PFSK-1 (cell line): ENCODE results near the gene CTNNA3.

ENCODE experiments used
- FOXP2 ChIP-seq: optimal IDR thresholded peaks from 2 replicates; pipeline ENCODE3; 2011; ENCODE audit warnings: borderline replicate concordance, control low read depth, inconsistent platforms; ENCODE audit not compliant: insufficient read depth; ENCODE audit errors: extremely low read length, extremely low read depth
- POLR2AphosphoS5 ChIP-seq: IDR thresholded peaks from 2 replicates; pipeline ENCODE4 v1.6.1; 2012; ENCODE audit warnings: low read depth, mild to moderate bottlenecking, control low read depth, low read length, moderate library complexity
- SIN3A ChIP-seq: IDR thresholded peaks from 2 replicates; pipeline ENCODE4 v1.6.1; 2012; ENCODE audit warnings: mild to moderate bottlenecking, low read length, moderate library complexity, borderline replicate concordance; ENCODE audit not compliant: insufficient read depth
- TAF1 ChIP-seq: IDR thresholded peaks from 2 replicates; pipeline ENCODE4 v1.6.1; 2012; ENCODE audit warnings: low read length, control low read depth, borderline replicate concordance; ENCODE audit not compliant: insufficient read depth
- TF ChIP-seq, protein P1 (sequence below), 2 experiments: IDR thresholded peaks; 2 replicates each; pipeline versions ENCODE4 v1.6.1 to v1.8.0; 2011 to 2012; ENCODE audit warnings: low read depth in 2 of 2, low read length in 2 of 2, control low read depth in 1 of 2, inconsistent platforms in 1 of 2, mild to moderate bottlenecking in 1 of 2, moderate library complexity in 1 of 2; ENCODE audit not compliant: insufficient read depth in 1 of 2

The CTNNA3 gene

DNA sequence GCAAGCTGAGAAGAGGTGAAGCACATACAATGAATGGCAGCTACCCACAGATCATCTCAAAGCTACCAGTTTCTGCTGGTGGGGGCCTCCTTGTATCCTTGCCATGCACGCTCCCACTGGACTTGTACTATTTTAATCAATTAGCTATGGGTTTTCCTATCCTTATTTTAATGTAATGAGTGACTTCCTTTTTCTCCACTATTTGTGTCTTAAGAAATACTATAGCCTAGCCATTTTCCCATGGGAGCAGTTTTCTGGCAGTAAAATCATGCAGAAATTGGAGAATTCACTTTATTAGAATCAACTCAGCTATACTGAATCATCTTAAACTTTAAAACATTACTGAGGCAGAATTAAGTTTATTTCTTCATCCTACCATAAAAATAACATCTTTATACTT lies 73.5 kb downstream of the CTNNA3 start:
- TF ChIP-seq SIN3A (no peak), POLR2AphosphoS5 (no peak), TAF1 (no peak), FOXP2 (no peak)
- TF ChIP-seq, protein P1, sequence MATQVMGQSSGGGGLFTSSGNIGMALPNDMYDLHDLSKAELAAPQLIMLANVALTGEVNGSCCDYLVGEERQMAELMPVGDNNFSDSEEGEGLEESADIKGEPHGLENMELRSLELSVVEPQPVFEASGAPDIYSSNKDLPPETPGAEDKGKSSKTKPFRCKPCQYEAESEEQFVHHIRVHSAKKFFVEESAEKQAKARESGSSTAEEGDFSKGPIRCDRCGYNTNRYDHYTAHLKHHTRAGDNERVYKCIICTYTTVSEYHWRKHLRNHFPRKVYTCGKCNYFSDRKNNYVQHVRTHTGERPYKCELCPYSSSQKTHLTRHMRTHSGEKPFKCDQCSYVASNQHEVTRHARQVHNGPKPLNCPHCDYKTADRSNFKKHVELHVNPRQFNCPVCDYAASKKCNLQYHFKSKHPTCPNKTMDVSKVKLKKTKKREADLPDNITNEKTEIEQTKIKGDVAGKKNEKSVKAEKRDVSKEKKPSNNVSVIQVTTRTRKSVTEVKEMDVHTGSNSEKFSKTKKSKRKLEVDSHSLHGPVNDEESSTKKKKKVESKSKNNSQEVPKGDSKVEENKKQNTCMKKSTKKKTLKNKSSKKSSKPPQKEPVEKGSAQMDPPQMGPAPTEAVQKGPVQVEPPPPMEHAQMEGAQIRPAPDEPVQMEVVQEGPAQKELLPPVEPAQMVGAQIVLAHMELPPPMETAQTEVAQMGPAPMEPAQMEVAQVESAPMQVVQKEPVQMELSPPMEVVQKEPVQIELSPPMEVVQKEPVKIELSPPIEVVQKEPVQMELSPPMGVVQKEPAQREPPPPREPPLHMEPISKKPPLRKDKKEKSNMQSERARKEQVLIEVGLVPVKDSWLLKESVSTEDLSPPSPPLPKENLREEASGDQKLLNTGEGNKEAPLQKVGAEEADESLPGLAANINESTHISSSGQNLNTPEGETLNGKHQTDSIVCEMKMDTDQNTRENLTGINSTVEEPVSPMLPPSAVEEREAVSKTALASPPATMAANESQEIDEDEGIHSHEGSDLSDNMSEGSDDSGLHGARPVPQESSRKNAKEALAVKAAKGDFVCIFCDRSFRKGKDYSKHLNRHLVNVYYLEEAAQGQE (IDR thresholded peaks at IDR 0.05; ENCODE audit: insufficient read depth in 1 of 2, low read depth in 2 of 2, low read length in 2 of 2), result no peak

- TF ChIP-seq, protein P1 (IDR thresholded peaks at IDR 0.05; ENCODE audit: insufficient read depth in 1 of 2, low read depth in 2 of 2, low read length in 2 of 2), result no peak
- TF ChIP-seq FOXP2 (no peak), SIN3A (no peak), POLR2AphosphoS5 (no peak), TAF1 (no peak)
These were observed 74.2 kb downstream of the CTNNA3 start for GRCh38 chr10:67621834-67622233.

DNA sequence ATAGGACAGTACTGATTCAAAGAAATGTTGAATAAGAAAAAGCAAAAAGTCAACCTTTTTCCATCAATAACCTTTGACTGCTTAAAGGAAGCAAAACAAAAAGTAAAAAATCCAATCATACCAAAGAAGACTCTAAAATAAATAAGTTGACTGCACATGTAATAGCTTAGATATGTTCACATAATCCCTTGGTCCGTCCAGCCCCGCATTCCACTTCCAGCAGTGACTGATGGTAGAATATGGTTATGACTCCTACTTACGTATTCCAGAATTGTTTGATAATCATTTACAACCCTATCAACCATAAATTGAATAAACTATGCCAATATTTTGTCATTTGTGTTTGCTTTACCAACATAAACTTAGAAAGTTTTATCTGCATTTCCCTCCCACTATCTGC lies 77.9 kb downstream of the CTNNA3 start:
- TF ChIP-seq POLR2AphosphoS5 (no peak), SIN3A (no peak)
- TF ChIP-seq, protein P1 (IDR thresholded peaks at IDR 0.05; ENCODE audit: insufficient read depth in 1 of 2, low read depth in 2 of 2, low read length in 2 of 2), result no peak

- TF ChIP-seq, protein P1 (IDR thresholded peaks at IDR 0.05; ENCODE audit: insufficient read depth in 1 of 2, low read depth in 2 of 2, low read length in 2 of 2), result no peak
- no peak for TF ChIP-seq FOXP2
- TF ChIP-seq TAF1, result no peak
- no peak for TF ChIP-seq POLR2AphosphoS5
- TF ChIP-seq SIN3A, result no peak
These were observed 83.1 kb downstream of the CTNNA3 start for GRCh38 chr10:67612577-67613537.

- TF ChIP-seq SIN3A, result no peak
- TF ChIP-seq FOXP2, result no peak
- TF ChIP-seq, protein P1 (IDR thresholded peaks at IDR 0.05; ENCODE audit: insufficient read depth in 1 of 2, low read depth in 2 of 2, low read length in 2 of 2), result no peak
- no peak for TF ChIP-seq TAF1
These were observed 83.8 kb downstream of the CTNNA3 start for GRCh38 chr10:67612176-67612575.
